ENCODE results near the gene TXNDC9.

- no peak for TF ChIP-seq EP300 (IDR thresholded peaks at IDR 0.05; ENCODE audit: low read depth)
- TF ChIP-seq CTCF (IDR thresholded peaks at IDR 0.05): no peak
Measured at GRCh38 chr2:99346218-99346617, 10.1 kb upstream of the TXNDC9 start.
